ENCODE measurements around the gene GRM1.

GRCh38 chr6:146224449-146224848, 195.6 kb downstream of the GRM1 start:
- TF ChIP-seq, protein P1, sequence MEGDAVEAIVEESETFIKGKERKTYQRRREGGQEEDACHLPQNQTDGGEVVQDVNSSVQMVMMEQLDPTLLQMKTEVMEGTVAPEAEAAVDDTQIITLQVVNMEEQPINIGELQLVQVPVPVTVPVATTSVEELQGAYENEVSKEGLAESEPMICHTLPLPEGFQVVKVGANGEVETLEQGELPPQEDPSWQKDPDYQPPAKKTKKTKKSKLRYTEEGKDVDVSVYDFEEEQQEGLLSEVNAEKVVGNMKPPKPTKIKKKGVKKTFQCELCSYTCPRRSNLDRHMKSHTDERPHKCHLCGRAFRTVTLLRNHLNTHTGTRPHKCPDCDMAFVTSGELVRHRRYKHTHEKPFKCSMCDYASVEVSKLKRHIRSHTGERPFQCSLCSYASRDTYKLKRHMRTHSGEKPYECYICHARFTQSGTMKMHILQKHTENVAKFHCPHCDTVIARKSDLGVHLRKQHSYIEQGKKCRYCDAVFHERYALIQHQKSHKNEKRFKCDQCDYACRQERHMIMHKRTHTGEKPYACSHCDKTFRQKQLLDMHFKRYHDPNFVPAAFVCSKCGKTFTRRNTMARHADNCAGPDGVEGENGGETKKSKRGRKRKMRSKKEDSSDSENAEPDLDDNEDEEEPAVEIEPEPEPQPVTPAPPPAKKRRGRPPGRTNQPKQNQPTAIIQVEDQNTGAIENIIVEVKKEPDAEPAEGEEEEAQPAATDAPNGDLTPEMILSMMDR (IDR thresholded peaks at IDR 0.05; ENCODE audit: low read length), result no peak
- TF ChIP-seq EZH2 (IDR thresholded peaks at IDR 0.05; ENCODE audit: borderline replicate concordance, low read length), result no peak
